K562 (cell line): ENCODE data around the gene PSRC1. TPM values are rescaled to one million over a fixed set of nuclear protein-coding genes. Genes with fewer than 3 reads are reported as not detected.
A peak's percentile ranks its signal among the peaks of the same experiment; 100 is the strongest.

Experiments used
- AFF1 ChIP-seq, 2 experiments: fragments of 450-650 bp; IDR thresholded peaks; 2 replicates each; pipeline ENCODE4 v1.6.1; 2018; ENCODE audit warnings: mild to moderate bottlenecking in 2 of 2, low read depth in 1 of 2; ENCODE audit not compliant: partially characterized antibody in 2 of 2
- ATF2 ChIP-seq: sonication (generic); formaldehyde crosslinking; IDR thresholded peaks from 2 replicates; pipeline ENCODE4 v1.8.1; 2022; ENCODE audit warnings: missing genetic modification reagents
- ATF3 ChIP-seq, 2 experiments: fragments of 450-650 bp in 1 of 2; sonication (generic) in 1 of 2; formaldehyde crosslinking in 1 of 2; IDR thresholded peaks in 1 of 2; conservative IDR thresholded peaks in 1 of 2; 2 replicates each; pipeline versions ENCODE4 v1.6.1 to v1.8.1; 2016 to 2023; ENCODE audit warnings: mild to moderate bottlenecking in 2 of 2, moderate library complexity in 2 of 2, inconsistent platforms in 1 of 2, missing genetic modification reagents in 1 of 2
- BRD9 ChIP-seq: fragments of 450-650 bp; IDR thresholded peaks from 2 replicates; pipeline ENCODE4 v1.6.1; 2018; ENCODE audit warnings: low read depth; ENCODE audit not compliant: partially characterized antibody
- FOSL1 ChIP-seq: fragments of 200-800 bp; sonication (Bioruptor generic); conservative IDR thresholded peaks from 2 replicates; pipeline ENCODE4 v1.6.1; 2016; ENCODE audit warnings: missing genetic modification characterization, missing compliant biosample characterization
- FOXA1 ChIP-seq: fragments of 450-650 bp; IDR thresholded peaks from 2 replicates; pipeline ENCODE4 v1.6.1; 2016; ENCODE audit warnings: mild to moderate bottlenecking, borderline replicate concordance
- HDAC1 ChIP-seq, 2 experiments: fragments of 450-650 bp; IDR thresholded peaks; 2 replicates each; pipeline ENCODE4 v1.6.1; 2016 to 2017; ENCODE audit warnings: inconsistent platforms in 1 of 2, mild to moderate bottlenecking in 1 of 2, moderate library complexity in 1 of 2
- KDM2B ChIP-seq: fragments of 250-450 bp; sonication (Bioruptor Pico); IDR thresholded peaks from 2 replicates; pipeline ENCODE4 v1.8.0; 2021; ENCODE audit warnings: mild to moderate bottlenecking, moderate library complexity
- NFE2L1 ChIP-seq: fragments of 450-650 bp; IDR thresholded peaks from 2 replicates; pipeline ENCODE4 v1.6.1; 2016; ENCODE audit warnings: missing genetic modification characterization, low read depth, mild to moderate bottlenecking, missing compliant biosample characterization, moderate library complexity, borderline replicate concordance
- NFIC ChIP-seq: fragments of 450-650 bp; IDR thresholded peaks from 2 replicates; pipeline ENCODE4 v1.6.1; 2017; ENCODE audit warnings: mild to moderate bottlenecking, inconsistent platforms
- NR0B1 ChIP-seq: fragments of 450-650 bp; IDR thresholded peaks from one replicate; pipeline ENCODE4 v1.6.1; 2018; ENCODE audit warnings: mild to moderate bottlenecking, moderate library complexity; ENCODE audit not compliant: partially characterized antibody
- NR3C1 ChIP-seq: sonication (generic); formaldehyde crosslinking; IDR thresholded peaks from 2 replicates; pipeline ENCODE4 v1.8.1; 2022; ENCODE audit warnings: missing genetic modification reagents
- RUNX1 ChIP-seq: sonication (generic); IDR thresholded peaks from 2 replicates; pipeline ENCODE4 v1.6.1; 2016; ENCODE audit warnings: antibody characterized with exemption, low read depth
- SAP30 ChIP-seq: fragments of 200-600 bp; sonication (generic); IDR thresholded peaks from 2 replicates; pipeline ENCODE4 v1.6.1; 2012; ENCODE audit warnings: borderline replicate concordance, low read depth, mild to moderate bottlenecking, moderate library complexity, low read length, control low read depth, inconsistent platforms; ENCODE audit not compliant: insufficient read depth, poor library complexity, severe bottlenecking
- SNRNP70 ChIP-seq: fragments of 200-400 bp; formaldehyde crosslinking; optimal IDR thresholded peaks from 2 replicates; pipeline ENCODE3; 2017; ENCODE audit warnings: low read depth, low read length
- ZBTB33 ChIP-seq: sonication (generic); formaldehyde crosslinking; IDR thresholded peaks from 2 replicates; pipeline ENCODE4 v1.8.1; 2023; ENCODE audit warnings: mild to moderate bottlenecking, missing genetic modification reagents
- polyA plus RNA-seq, 8 experiments: library from polyadenylated mRNA; depleted of rRNA in 4 of 8; stranded (reverse) in 5 of 8; unstranded in 3 of 8; fragments of >200 nt; fragmentation: Nextera tagmentation in 2 of 8; fragmentation: Illumina TruSeq in 1 of 8; extraction: Ambion mirVana in 2 of 8; extraction: Trizol in 1 of 8; gene quantifications; 2 replicates each; pipeline versions ENCODE4 v1.2.1 to v1.2.3, GENCODE V29; 2011 to 2014; ENCODE audit warnings: inconsistent platforms in 1 of 8, missing spikeins in 1 of 8
- total RNA-seq, 7 experiments: library from RNA; depleted of rRNA in 6 of 7; stranded (reverse); fragments of >200 nt in 6 of 7; fragmentation: Illumina TruSeq in 2 of 7; extraction: Trizol in 2 of 7; gene quantifications; 2 replicates each; pipeline versions ENCODE4 v1.2.1 to v1.2.3, GENCODE V29; 2011 to 2021; ENCODE audit warnings: low replicate concordance in 1 of 7

Gene PSRC1
- total and polyA plus RNA-seq, 9 of the 15 experiments (the other 6 are each of a cell fraction or from before 2014, with no cell fraction given) = 6.5 to 65.2 (median 39.3) TPM

- TF ChIP-seq FOSL1 (tag) = no peak
- no peak for TF ChIP-seq NFE2L1 (tag)
- TF ChIP-seq ZBTB33 (CRISPR knock-in tag) = peak; percentile 100
- TF ChIP-seq BRD9 = no peak
- TF ChIP-seq NR0B1 = no peak
- no peak for TF ChIP-seq KDM2B
- no peak for TF ChIP-seq AFF1 (IDR thresholded peaks at IDR 0.05; ENCODE audit: low read depth in 1 of 2, partially characterized antibody in 2 of 2)
- TF ChIP-seq FOXA1 = no peak
- TF ChIP-seq RUNX1 = 0 out of 2 replicates have a peak, but pooled peaks have one; percentile 22
- peak; percentile 65; the same call in 1 of the 2 replicates for TF ChIP-seq ATF3 (IDR thresholded peaks at IDR 0.05)
- peak; percentile 69 for TF ChIP-seq ATF3 (CRISPR knock-in tag; conservative IDR thresholded peaks at IDR 0.05)
- no peak for TF ChIP-seq ATF2 (CRISPR knock-in tag)
- TF ChIP-seq NFIC = peak; percentile 66
- no peak for TF ChIP-seq NR3C1 (CRISPR knock-in tag)
- no peak for TF ChIP-seq SAP30
- TF ChIP-seq SNRNP70 = no peak
- TF ChIP-seq HDAC1 (IDR thresholded peaks at IDR 0.05) = peak in 1 of 2 experiments; percentile 70; a peak in 1 of 4 replicates
Observed at GRCh38 chr1:109263597-109264378, 19.2 kb downstream of the PSRC1 start (continued).
